HCT116 (cell line): ENCODE results near the gene ANTXRL. TPM values are rescaled to one million over a fixed set of nuclear protein-coding genes. Genes with fewer than 3 reads are reported as not detected.

Experiments used
- ATAC-seq: fragments of 200-7000 bp; cut with Tn5 transposase; 2 replicates; pipeline ENCODE4 v1.9.1; 2020; ENCODE audit warnings: mild to moderate bottlenecking, moderate library complexity
- BruUV-seq: library from RNA; stranded (reverse); fragments of 400-500 nt; replicated peaks from 2 replicates; lab custom pipeline; 2021; lab: Mats Ljungman, UMichigan
- CTCF ChIA-PET: fragments of 300-600 bp; sonication (Branson Sonifier 250); formaldehyde crosslinking; loops from one replicate; lab custom pipeline; 2021; ENCODE audit warnings: antibody characterized with exemption; lab: Charles Lee
- POLR2A ChIA-PET: fragments of 300-600, 350-600 bp; sonication (Branson Sonifier 250); formaldehyde crosslinking; loops from one replicate; lab custom pipeline; 2021; ENCODE audit warnings: antibody characterized with exemption; lab: Charles Lee
- RAD21 ChIA-PET, 2 experiments: fragments of 300-600 bp; sonication (Branson Sonifier 250); formaldehyde crosslinking; loops; one replicate each; lab custom pipeline; 2023; ENCODE audit warnings: low total read pairs in 2 of 2; ENCODE audit not compliant: uncharacterized antibody in 2 of 2, unreplicated experiment in 2 of 2, low non-redundant PET in 1 of 2; lab: Charles Lee
- DNase-seq: peaks from one replicate; pipeline ENCODE4 v3.0.0-alpha.2; 2010; ENCODE audit warnings: low read depth, low spot score
- H2AFZ ChIP-seq: fragments of 200-600 bp; shearing (Covaris generic), sonication (generic); 2 replicates; pipeline ENCODE4 v1.6.1; 2017; ENCODE audit warnings: low read depth, mixed run types, mixed read lengths, antibody characterized with exemption, low read length; ENCODE audit not compliant: poor library complexity, severe bottlenecking
- H3K27ac ChIP-seq: 2 replicates; pipeline ENCODE4 v1.5.1; 2012; ENCODE audit warnings: low read depth, low read length
- H3K27me3 ChIP-seq: fragments of 200-600 bp; sonication (generic); 2 replicates; pipeline ENCODE4 v1.6.1; 2016; ENCODE audit warnings: mixed run types, low read length, mixed read lengths; ENCODE audit not compliant: insufficient read depth
- H3K36me3 ChIP-seq, 2 experiments: fragments of 200-500 bp in 1 of 2; fragments of 200-600 bp in 1 of 2; sonication (Bioruptor generic) in 1 of 2; sonication (generic) in 1 of 2; 2 replicates each; pipeline versions ENCODE4 v1.5.1 to v1.6.1; 2014 to 2016; ENCODE audit warnings: low read length in 2 of 2, inconsistent platforms in 1 of 2, mixed read lengths in 1 of 2, mixed run types in 1 of 2; ENCODE audit not compliant: insufficient read depth in 2 of 2, control insufficient read depth in 1 of 2
- H3K4me1 ChIP-seq, 2 experiments: fragments of 200-600 bp in 1 of 2; sonication (generic) in 1 of 2; 2 replicates each; pipeline versions ENCODE4 v1.5.1 to v1.6.1; 2012 to 2017; ENCODE audit warnings: low read length in 2 of 2, inconsistent platforms in 1 of 2, mild to moderate bottlenecking in 1 of 2, mixed read lengths in 1 of 2, mixed run types in 1 of 2, moderate library complexity in 1 of 2; ENCODE audit not compliant: insufficient read depth in 2 of 2, control insufficient read depth in 1 of 2
- H3K4me2 ChIP-seq: fragments of 200-600 bp; sonication (generic); 2 replicates; pipeline ENCODE4 v1.6.1; 2017; ENCODE audit warnings: mixed run types, low read length, mixed read lengths
- H3K4me3 ChIP-seq, 2 experiments: fragments of 200-600 bp in 1 of 2; sonication (generic) in 1 of 2; replicated peaks in 1 of 2; 2 replicates each; pipeline ENCODE4 v1.5.1; 2011 to 2016; ENCODE audit warnings: low read length in 2 of 2, control low read depth in 1 of 2, low read depth in 1 of 2, mild to moderate bottlenecking in 1 of 2, mixed read lengths in 1 of 2, mixed run types in 1 of 2
- H3K79me2 ChIP-seq: fragments of 200-600 bp; sonication (generic); 2 replicates; pipeline ENCODE4 v1.6.1; 2017; ENCODE audit warnings: mild to moderate bottlenecking, mixed run types, low read length, moderate library complexity, mixed read lengths; ENCODE audit not compliant: insufficient read depth
- H3K9ac ChIP-seq: fragments of 200-600 bp; sonication (generic); 2 replicates; pipeline ENCODE4 v1.6.1; 2016; ENCODE audit warnings: low read length, mixed read lengths
- H3K9me2 ChIP-seq: fragments of 200-600 bp; sonication (generic), shearing (Covaris generic); 2 replicates; pipeline ENCODE4 v1.6.1; 2017; ENCODE audit warnings: mixed run types, mild to moderate bottlenecking, moderate library complexity; ENCODE audit not compliant: insufficient read depth
- H3K9me3 ChIP-seq, 2 experiments: fragments of 200-500 bp in 1 of 2; fragments of 200-600 bp in 1 of 2; sonication (Bioruptor generic) in 1 of 2; sonication (generic) in 1 of 2; 2 replicates each; pipeline ENCODE4 v1.6.1; 2014 to 2017; ENCODE audit warnings: low read length in 2 of 2, mixed read lengths in 2 of 2, inconsistent platforms in 1 of 2, low read depth in 1 of 2, mild to moderate bottlenecking in 1 of 2, mixed run types in 1 of 2, moderate library complexity in 1 of 2; ENCODE audit not compliant: control insufficient read depth in 1 of 2, insufficient read depth in 1 of 2
- H4K20me1 ChIP-seq: fragments of 200-600 bp; sonication (generic), shearing (Covaris generic); 2 replicates; pipeline ENCODE4 v1.6.1; 2017; ENCODE audit warnings: mixed run types, mild to moderate bottlenecking, moderate library complexity; ENCODE audit not compliant: insufficient read depth
- CBX3 ChIP-seq: IDR thresholded peaks from 2 replicates; pipeline ENCODE4 v1.6.1; 2012; ENCODE audit warnings: low read depth
- CEBPB ChIP-seq: IDR thresholded peaks from 2 replicates; pipeline ENCODE4 v1.6.1; 2012; ENCODE audit warnings: low read depth
- EGR1 ChIP-seq: IDR thresholded peaks from 2 replicates; pipeline ENCODE4 v1.6.1; 2012; ENCODE audit warnings: low read depth
- ELF1 ChIP-seq: IDR thresholded peaks from 2 replicates; pipeline ENCODE4 v1.6.1; 2012; ENCODE audit warnings: low read depth, borderline replicate concordance
- EZH2 ChIP-seq: fragments of 200-600 bp; sonication (generic); IDR thresholded peaks from 2 replicates; pipeline ENCODE4 v1.6.1; 2017; ENCODE audit warnings: antibody characterized with exemption, mixed run types
- FOSL1 ChIP-seq: IDR thresholded peaks from 2 replicates; pipeline ENCODE4 v1.6.1; 2012; ENCODE audit warnings: low read depth
- POLR2AphosphoS5 ChIP-seq: IDR thresholded peaks from 2 replicates; pipeline ENCODE4 v1.6.1; 2011; ENCODE audit warnings: mild to moderate bottlenecking, low read depth, low read length, moderate library complexity
- RAD21 ChIP-seq: IDR thresholded peaks from 2 replicates; pipeline ENCODE4 v1.6.1; 2012; ENCODE audit warnings: low read depth, mild to moderate bottlenecking
- SIN3A ChIP-seq: IDR thresholded peaks from 2 replicates; pipeline ENCODE4 v1.6.1; 2012; ENCODE audit warnings: low read depth
- SRF ChIP-seq: IDR thresholded peaks from 2 replicates; pipeline ENCODE4 v1.6.1; 2012; ENCODE audit warnings: low read depth
- TCF7L2 ChIP-seq: IDR thresholded peaks from 2 replicates; pipeline ENCODE4 v1.7.0; 2011; ENCODE audit warnings: borderline replicate concordance, inconsistent platforms; ENCODE audit not compliant: insufficient read depth, insufficient read length; ENCODE audit errors: extremely low read depth
- ZFX ChIP-seq: fragments of 450-650 bp; IDR thresholded peaks from 2 replicates; pipeline ENCODE4 v1.6.1; 2017
- ZNF274 ChIP-seq: fragments of 200-500 bp; sonication (Bioruptor generic); IDR thresholded peaks from 2 replicates; pipeline ENCODE4 v1.6.1; 2014; ENCODE audit warnings: mild to moderate bottlenecking, low read depth, low read length, inconsistent platforms
- intact Hi-C: fragments of 100-400 bp; cut with micrococcal nuclease; formaldehyde crosslinking; loops from 2 replicates; pipeline ENCODE4 v1.10.0; 2022
- total RNA-seq: library from RNA; stranded (reverse); gene quantifications from one replicate; pipeline ENCODE4 v1.2.1, GENCODE V29; 2021; ENCODE audit not compliant: unreplicated experiment
- TF ChIP-seq, protein P1 (sequence below): IDR thresholded peaks from 2 replicates; pipeline ENCODE4 v1.6.1; 2012
- TF ChIP-seq, protein P2 (sequence below), 3 experiments: fragments of 200-600 bp in 1 of 3; sonication (generic) in 1 of 3; IDR thresholded peaks in 2 of 3; conservative IDR thresholded peaks in 1 of 3; 2 replicates each; pipeline ENCODE4 v1.5.1; 2012 to 2017; ENCODE audit warnings: low read depth in 2 of 3, low read length in 2 of 3, antibody characterized with exemption in 1 of 3, borderline replicate concordance in 1 of 3, control low read depth in 1 of 3, mild to moderate bottlenecking in 1 of 3, mixed read lengths in 1 of 3, mixed run types in 1 of 3, moderate library complexity in 1 of 3; ENCODE audit not compliant: insufficient read depth in 1 of 3
- TF ChIP-seq, protein P3 (sequence below): IDR thresholded peaks from 2 replicates; pipeline ENCODE4 v1.6.1; 2012

The ANTXRL gene
- total RNA-seq, 1 experiment from 2014 or later, result not detected

DNA sequence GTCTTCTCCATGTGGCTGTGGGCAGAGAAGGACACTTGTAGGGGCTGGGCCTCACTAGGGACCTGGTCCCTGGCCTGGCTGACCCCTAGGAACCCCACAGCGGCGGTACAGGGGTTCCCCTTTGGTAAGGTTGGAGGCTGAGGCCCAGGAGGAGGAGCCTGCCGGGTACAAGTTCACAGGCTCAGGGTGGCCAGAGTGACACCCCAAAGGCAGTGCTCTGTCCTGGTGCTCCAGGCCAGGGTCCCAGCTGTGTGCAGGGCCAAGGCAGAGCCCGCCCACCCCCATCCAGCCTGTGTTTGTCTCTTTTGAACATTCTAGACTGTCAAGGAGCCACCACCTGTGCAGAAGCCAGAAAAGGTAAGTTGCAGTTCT lies 23.3 kb downstream of the ANTXRL start:
- Histone ChIP-seq H4K20me1 (no peaks in the 10 kb centered on the region), H3K4me1 (peaks cover 0 to 3% of the 10 kb centered on the region in 2 experiments; a peak in 1 of 4 replicates), H3K27me3 (no peaks in the 10 kb centered on the region), H3K4me3 (no peak overlapping the region), H3K79me2 (no peaks in the 10 kb centered on the region), H3K9me3 (no peaks in the 10 kb centered on the region), H3K27ac (no peak overlapping the region), H3K9me2 (no peaks in the 10 kb centered on the region), H3K9ac (no peak overlapping the region), H3K4me2 (no peak overlapping the region), H2AFZ (no peak overlapping the region), H3K36me3 (no peaks in the 10 kb centered on the region)
- BruUV-seq, result no TSS peak
- POLR2A ChIA-PET, result no interaction called here
- DNase-seq (no peak), ATAC-seq (no peak)
- TF ChIP-seq RAD21 (no peak), SRF (no peak), EZH2 (no peak), CEBPB (no peak), TCF7L2 (no peak), ZNF274 (no peak), CBX3 (no peak), SIN3A (no peak), ZFX (no peak), EGR1 (no peak), FOSL1 (no peak), ELF1 (no peak), POLR2AphosphoS5 (no peak)
- TF ChIP-seq, protein P1, sequence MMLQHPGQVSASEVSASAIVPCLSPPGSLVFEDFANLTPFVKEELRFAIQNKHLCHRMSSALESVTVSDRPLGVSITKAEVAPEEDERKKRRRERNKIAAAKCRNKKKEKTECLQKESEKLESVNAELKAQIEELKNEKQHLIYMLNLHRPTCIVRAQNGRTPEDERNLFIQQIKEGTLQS, result no peak
- TF ChIP-seq, protein P2, sequence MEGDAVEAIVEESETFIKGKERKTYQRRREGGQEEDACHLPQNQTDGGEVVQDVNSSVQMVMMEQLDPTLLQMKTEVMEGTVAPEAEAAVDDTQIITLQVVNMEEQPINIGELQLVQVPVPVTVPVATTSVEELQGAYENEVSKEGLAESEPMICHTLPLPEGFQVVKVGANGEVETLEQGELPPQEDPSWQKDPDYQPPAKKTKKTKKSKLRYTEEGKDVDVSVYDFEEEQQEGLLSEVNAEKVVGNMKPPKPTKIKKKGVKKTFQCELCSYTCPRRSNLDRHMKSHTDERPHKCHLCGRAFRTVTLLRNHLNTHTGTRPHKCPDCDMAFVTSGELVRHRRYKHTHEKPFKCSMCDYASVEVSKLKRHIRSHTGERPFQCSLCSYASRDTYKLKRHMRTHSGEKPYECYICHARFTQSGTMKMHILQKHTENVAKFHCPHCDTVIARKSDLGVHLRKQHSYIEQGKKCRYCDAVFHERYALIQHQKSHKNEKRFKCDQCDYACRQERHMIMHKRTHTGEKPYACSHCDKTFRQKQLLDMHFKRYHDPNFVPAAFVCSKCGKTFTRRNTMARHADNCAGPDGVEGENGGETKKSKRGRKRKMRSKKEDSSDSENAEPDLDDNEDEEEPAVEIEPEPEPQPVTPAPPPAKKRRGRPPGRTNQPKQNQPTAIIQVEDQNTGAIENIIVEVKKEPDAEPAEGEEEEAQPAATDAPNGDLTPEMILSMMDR (IDR thresholded peaks at IDR 0.05 in 2 of 3, conservative IDR thresholded peaks at IDR 0.05 in 1 of 3; ENCODE audit: borderline replicate concordance in 1 of 3, insufficient read depth in 1 of 3, low read depth in 2 of 3, low read length in 2 of 3), result no peak
- TF ChIP-seq, protein P3, sequence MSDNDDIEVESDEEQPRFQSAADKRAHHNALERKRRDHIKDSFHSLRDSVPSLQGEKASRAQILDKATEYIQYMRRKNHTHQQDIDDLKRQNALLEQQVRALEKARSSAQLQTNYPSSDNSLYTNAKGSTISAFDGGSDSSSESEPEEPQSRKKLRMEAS, result no peak
- CTCF ChIA-PET, result no interaction called here
- intact Hi-C loops, result no loop called here
- RAD21 ChIA-PET, result no interaction called here
